WI38 (cell line): ENCODE measurements around the gene RIPOR3.

Experiments
- H3K4me3 ChIP-seq: 2 replicates; pipeline ENCODE4 v1.5.1; 2011; ENCODE audit warnings: low read depth, mild to moderate bottlenecking, control low read depth, low read length
- CTCF ChIP-seq: IDR thresholded peaks from 2 replicates; pipeline ENCODE4 v1.5.1; 2012; ENCODE audit warnings: low read depth, mild to moderate bottlenecking, control low read depth, low read length

Gene RIPOR3

GRCh38 chr20:50655311-50655880 is 35.9 kb downstream of the RIPOR3 start:
- peak overlapping the region; percentile 38 for H3K4me3 ChIP-seq

DNA sequence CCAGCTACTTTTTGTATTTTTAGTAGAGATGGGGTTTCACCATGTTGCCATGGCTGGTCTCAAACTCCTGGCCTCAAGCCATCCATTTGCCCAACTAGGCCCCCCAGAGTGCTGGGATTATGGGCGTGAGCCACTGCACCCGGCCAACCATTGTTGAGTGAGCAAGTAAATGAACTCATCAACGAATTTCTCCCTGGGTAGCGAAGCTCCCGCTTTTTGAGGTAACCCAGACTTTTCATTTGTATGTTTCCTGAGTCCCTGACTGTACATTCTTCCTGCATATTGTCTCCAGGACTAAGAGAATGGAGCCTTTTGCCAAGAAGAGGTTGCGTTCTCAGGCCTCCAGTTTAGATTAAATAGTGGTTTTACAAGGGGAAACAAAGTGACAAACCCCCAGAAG is 36.4 kb downstream of the RIPOR3 start:
- peak overlapping the region; percentile 38 for H3K4me3 ChIP-seq
- no peak for TF ChIP-seq CTCF

More at GRCh38 chr20:50655311-50655880, 35.9 kb downstream of the RIPOR3 start:
- no peak for TF ChIP-seq CTCF

GRCh38 chr20:50652702-50653294 is 38.5 kb downstream of the RIPOR3 start:
- no peak overlapping the region for H3K4me3 ChIP-seq
- no peak for TF ChIP-seq CTCF

DNA sequence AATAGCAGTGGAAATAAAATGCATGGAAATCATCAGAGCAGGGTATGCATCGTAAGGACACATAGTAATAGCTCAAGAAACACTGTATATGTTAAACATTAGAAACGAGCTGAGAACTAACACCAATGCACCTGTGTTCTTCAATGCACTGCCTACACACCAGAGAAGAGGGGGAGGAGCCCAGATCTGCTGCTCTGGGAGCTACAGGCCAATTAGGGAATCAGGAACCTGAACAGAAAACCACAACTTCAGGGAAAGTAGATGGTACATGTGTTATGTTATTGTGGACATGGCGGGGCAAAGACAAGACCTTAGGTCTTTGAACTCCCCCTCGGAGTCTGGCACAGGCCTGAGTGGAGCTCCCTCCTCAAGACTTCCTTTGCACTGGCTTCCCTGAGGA is 39.7 kb downstream of the RIPOR3 start:
- no peak overlapping the region for H3K4me3 ChIP-seq
- TF ChIP-seq CTCF = no peak

- no peak overlapping the region for H3K4me3 ChIP-seq
- no peak for TF ChIP-seq CTCF
Measured at GRCh38 chr20:50649590-50649989, 41.8 kb downstream of the RIPOR3 start.

DNA sequence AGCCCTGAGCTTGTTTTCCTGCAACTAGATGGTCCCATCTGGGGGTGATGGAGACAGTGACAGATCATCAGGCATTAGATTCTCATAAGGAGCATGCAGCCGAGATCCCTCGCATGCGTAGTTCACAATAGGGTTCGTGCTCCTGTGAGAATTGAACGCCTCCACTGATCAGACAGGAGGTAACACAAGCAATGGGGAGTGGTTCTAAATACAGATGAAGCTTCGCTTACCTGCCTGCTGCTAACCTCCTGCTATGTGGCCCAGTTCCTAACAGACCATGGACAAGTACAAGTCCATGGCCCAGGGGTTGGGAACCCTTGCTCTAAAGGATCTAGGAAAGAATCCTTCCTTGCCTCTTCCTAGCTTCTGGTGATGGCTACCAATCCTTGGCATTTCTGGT is 42.7 kb downstream of the RIPOR3 start:
- no peak for TF ChIP-seq CTCF
- no peak overlapping the region for H3K4me3 ChIP-seq

- no peak overlapping the region for H3K4me3 ChIP-seq
- peak; percentile 63 for TF ChIP-seq CTCF
Measured at GRCh38 chr20:50646483-50646996, 44.8 kb downstream of the RIPOR3 start.
